HG02588 (cell line): ENCODE data around the gene SNX15.

ENCODE experiments used
- ATAC-seq: cut with Tn5 transposase; IDR thresholded peaks from one replicate; pipeline ENCODE4 v1.9.1; 2021; ENCODE audit warnings: mild to moderate bottlenecking, moderate library complexity; ENCODE audit not compliant: unreplicated experiment

Gene SNX15

DNA sequence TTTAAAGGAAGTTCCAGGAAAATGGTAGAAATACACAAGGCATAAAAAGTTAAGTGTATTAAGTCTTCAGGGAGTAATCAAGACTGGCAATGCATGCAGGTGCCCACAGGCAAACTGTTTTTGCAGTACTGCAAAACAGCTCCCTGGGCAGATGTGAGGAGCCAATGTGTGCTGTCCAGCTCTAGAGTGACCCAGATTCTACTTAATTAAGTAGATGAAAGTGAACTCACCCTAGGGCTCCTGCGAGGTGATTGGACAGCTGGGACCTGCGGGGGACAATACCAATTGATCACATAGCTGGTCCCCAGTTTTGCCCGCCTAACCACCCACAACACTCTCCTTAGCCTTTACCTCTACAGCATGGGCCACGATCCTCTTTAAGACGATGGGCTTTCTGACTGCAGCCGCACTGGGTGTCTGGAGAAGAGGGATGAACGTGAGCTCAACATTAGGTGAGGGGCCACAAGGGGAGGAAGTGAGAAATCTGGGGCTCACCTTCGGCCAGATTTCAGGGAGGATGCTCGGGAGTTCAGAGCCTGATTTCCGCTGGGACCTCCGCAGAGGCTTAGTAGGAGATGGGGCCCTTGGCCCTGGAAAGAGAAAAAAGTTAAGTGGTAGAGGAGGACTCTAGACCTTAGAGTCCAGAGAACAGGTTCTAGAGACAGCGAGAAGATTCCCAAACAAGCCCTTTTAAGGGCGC is 56.0 kb downstream of the SNX15 start:
- ATAC-seq = no peak

- peak; percentile 80 for ATAC-seq
Measured at GRCh38 chr11:65083834-65084597, 56.8 kb downstream of the SNX15 start, which contains the start of the genes CDCA5 and ZFPL1. TSS of gene CDCA5 (minus strand) at chr11:65084040. CDS start at chr11:65083978, 62 bp downstream. TSS of gene ZFPL1 (plus strand) at chr11:65084222. CDS start at chr11:65084699, 477 bp downstream.

DNA sequence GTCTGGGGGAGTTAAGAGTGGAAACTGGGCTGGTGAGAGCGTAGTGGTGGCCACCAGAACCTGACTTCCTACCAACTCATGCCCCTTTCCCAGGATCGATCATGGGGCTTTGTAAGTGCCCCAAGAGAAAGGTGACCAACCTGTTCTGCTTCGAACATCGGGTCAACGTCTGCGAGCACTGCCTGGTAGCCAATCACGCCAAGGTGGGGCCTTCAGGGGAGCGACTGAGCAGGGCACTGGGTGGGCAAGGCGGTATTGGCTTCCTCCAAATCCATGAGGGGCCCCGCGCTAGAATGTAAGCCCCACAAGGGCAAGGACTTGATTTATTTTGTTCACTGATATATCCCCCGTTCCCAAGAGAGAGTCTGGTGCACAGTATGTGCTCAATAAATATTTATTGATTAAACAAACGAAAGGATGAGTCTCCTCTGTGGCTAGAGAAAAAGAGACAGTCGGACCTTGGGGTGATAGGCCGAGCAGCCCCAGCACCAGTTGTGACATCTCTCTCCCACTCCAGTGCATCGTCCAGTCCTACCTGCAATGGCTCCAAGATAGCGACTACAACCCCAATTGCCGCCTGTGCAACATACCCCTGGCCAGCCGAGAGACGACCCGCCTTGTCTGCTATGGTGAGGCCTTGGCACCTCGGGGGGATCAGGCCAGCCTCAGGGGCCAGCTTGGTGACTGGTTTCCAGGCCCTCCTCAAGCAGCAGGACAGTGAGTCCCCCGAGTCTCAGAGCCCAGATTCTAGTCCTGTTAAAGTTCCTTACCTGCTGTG is 57.5 kb downstream of the SNX15 start:
- no peak for ATAC-seq

DNA sequence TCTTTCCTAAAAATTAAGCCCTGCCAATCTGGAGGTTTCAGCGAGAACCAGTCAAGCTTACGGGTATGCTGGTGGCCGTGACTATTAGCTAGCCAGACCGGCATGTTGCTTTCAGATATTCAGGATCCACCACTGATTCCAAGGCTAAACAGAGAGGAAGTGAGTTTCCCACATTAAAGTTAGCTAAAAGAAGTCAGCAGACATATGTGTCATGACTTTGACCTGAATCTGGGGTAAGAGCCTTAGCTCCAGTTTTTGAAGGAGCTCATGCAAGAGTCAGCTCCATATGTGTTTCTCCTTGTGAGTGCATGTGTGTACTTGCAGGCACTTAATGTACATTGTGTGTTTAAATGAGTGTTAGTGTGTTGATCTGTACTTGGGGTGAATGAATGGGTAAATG is 58.2 kb downstream of the SNX15 start:
- ATAC-seq = no peak

GRCh38 chr11:65086809-65087208 is 59.6 kb downstream of the SNX15 start:
- ATAC-seq = no peak

DNA sequence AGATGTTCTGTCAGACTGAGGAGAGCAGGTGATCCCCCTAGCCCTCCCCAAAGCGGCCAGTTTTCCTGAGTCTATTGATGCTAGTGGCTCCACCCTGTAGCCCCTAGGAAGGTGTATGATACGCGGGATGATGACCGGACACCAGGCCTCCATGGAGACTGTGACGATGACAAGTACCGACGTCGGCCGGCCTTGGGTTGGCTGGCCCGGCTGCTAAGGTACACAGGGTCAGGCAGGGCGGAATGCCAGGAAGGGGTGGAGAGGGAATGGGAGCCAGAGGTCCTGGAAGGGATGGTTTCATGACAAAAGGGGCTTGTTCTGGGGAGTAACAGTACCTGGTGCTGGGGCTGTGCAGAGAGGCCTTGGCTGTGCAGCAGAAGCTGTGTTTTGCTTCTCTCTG is 60.0 kb downstream of the SNX15 start:
- ATAC-seq = no peak

DNA sequence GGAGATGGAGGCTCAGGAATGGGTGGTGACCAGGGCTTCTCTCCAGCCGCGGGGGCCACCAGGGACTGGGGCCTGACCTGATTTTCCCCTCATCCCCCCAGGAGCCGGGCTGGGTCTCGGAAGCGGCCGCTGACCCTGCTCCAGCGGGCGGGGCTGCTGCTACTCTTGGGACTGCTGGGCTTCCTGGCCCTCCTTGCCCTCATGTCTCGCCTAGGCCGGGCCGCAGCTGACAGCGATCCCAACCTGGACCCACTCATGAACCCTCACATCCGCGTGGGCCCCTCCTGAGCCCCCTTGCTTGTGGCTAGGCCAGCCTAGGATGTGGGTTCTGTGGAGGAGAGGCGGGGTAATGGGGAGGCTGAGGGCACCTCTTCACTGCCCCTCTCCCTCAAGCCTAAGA is 60.6 kb downstream of the SNX15 start:
- ATAC-seq = no peak

DNA sequence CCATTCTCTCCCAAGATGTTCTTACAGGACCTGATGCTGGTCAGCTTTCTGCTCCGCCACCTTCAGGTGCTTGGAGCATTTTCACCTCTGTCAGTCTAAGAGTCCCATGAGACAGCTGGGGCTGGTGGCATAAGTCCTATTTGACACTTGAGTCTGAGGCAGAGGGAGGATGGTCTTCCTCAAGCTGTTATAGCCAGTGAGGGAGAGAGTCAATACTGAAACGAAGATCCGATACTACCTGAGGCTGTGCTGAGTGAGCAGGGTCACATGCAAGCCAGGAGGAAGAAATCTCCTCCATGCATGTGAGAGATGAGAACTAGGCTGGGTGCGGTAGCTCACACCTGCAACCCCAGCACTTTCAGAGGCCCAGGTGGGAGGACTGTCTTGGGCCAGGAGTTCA is 62.4 kb downstream of the SNX15 start:
- ATAC-seq = no peak
